A673 (cell line): Measurements from ENCODE around the gene ATP7B. TPM values are rescaled to one million over a fixed set of nuclear protein-coding genes. Genes with fewer than 3 reads are reported as not detected.
"Not testable (repeated sequence)": the region's sequence is repeated elsewhere in the genome, so short reads cannot be mapped to it uniquely, and the experiment has no call there.

Experiments
- BruUV-seq: library from RNA; stranded (reverse); fragments of 400-500 nt; replicated peaks from 2 replicates; lab custom pipeline; 2021; lab: Mats Ljungman, UMichigan
- CTCF ChIA-PET: fragments of 300-600 bp; sonication (Branson Sonifier 250); formaldehyde crosslinking; loops from one replicate; lab custom pipeline; 2022; ENCODE audit warnings: antibody characterized with exemption; lab: Charles Lee
- POLR2A ChIA-PET: fragments of 300-600 bp; sonication (Branson Sonifier 250); formaldehyde crosslinking; loops from one replicate; lab custom pipeline; 2022; ENCODE audit warnings: antibody characterized with exemption; ENCODE audit not compliant: low non-redundant PET; lab: Charles Lee
- DNase-seq: peaks from one replicate; pipeline ENCODE4 v3.0.0-alpha.2; 2015; ENCODE audit warnings: low spot score
- H3K27ac ChIP-seq: fragments of 200-600 bp; sonication (generic); 2 replicates; pipeline ENCODE4 v1.5.1; 2016; ENCODE audit warnings: mixed run types, low read depth, mild to moderate bottlenecking, mixed read lengths, antibody characterized with exemption, low read length; ENCODE audit not compliant: poor library complexity, severe bottlenecking
- H3K27me3 ChIP-seq: fragments of 200-600 bp; sonication (generic); replicated peaks from 2 replicates; pipeline ENCODE4 v1.6.1; 2017; ENCODE audit warnings: mixed run types, low read depth, mild to moderate bottlenecking, mixed read lengths, antibody characterized with exemption, low read length; ENCODE audit not compliant: insufficient read depth, poor library complexity
- H3K36me3 ChIP-seq: fragments of 200-600 bp; sonication (generic); 2 replicates; pipeline ENCODE4 v1.6.1; 2016; ENCODE audit warnings: mixed run types, mild to moderate bottlenecking, mixed read lengths, antibody characterized with exemption, low read length; ENCODE audit not compliant: insufficient read depth, poor library complexity, severe bottlenecking
- H3K4me1 ChIP-seq: fragments of 200-600 bp; sonication (generic); 2 replicates; pipeline ENCODE4 v1.6.1; 2017; ENCODE audit warnings: mixed run types, mild to moderate bottlenecking, mixed read lengths, antibody characterized with exemption, low read length; ENCODE audit not compliant: insufficient read depth, poor library complexity, severe bottlenecking
- H3K4me3 ChIP-seq: fragments of 200-600 bp; sonication (generic); 2 replicates; pipeline ENCODE4 v1.5.1; 2016; ENCODE audit warnings: low read depth, mixed run types, mild to moderate bottlenecking, mixed read lengths, low read length; ENCODE audit not compliant: poor library complexity, severe bottlenecking
- H3K9me3 ChIP-seq: fragments of 200-600 bp; sonication (generic); 2 replicates; pipeline ENCODE4 v1.6.1; 2016; ENCODE audit warnings: mixed run types, low read depth, mild to moderate bottlenecking, mixed read lengths, antibody characterized with exemption, low read length; ENCODE audit not compliant: poor library complexity, severe bottlenecking
- EZH2 ChIP-seq: fragments of 200-600 bp; sonication (generic); IDR thresholded peaks from 2 replicates; pipeline ENCODE4 v1.6.1; 2017; ENCODE audit warnings: borderline replicate concordance, low read depth, mild to moderate bottlenecking, mixed read lengths, antibody characterized with exemption, low read length; ENCODE audit not compliant: poor library complexity, severe bottlenecking
- intact Hi-C: fragments of 100-400 bp; cut with micrococcal nuclease; formaldehyde crosslinking; loops from one replicate; pipeline ENCODE4 v1.10.0; 2022; ENCODE audit not compliant: unreplicated experiment
- total RNA-seq: library from RNA; stranded (reverse); gene quantifications from 2 replicates; pipeline ENCODE4 v1.2.3, GENCODE V29; 2021
- TF ChIP-seq, protein P1 (sequence below): fragments of 300-800, 200-600 bp; sonication (generic); conservative IDR thresholded peaks from 2 replicates; pipeline ENCODE4 v1.5.1; 2017; ENCODE audit warnings: low read depth, mild to moderate bottlenecking, antibody characterized with exemption, low read length, moderate library complexity, mixed read lengths

Gene ATP7B
- total RNA-seq, 1 experiment from 2014 or later, result 2.9 TPM

DNA sequence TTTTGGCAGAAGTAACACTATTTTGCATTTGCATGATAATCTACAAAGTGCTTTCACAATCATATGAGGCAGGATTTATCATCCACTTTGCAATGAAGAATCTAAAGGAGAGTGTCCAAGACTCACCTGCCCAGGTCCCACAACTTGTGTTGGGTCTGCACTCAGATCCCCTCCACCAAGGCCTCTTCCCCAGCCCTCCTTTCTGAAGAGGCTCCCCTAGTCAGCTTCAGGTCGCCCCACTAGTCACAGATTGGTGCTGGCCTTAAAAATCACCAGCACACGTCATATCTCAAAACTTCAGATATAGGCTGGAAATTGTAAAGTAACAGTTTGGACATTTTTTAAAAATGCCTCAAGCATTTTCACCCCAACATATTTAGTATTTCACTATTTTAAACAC, 17.5 kb downstream of the ATP7B start:
- no peaks in the 10 kb centered on the region for H3K4me1 ChIP-seq
- H3K9me3 ChIP-seq, result no peaks in the 10 kb centered on the region
- no TSS peak for BruUV-seq
- no peak overlapping the region for H3K4me3 ChIP-seq
- ChIA-PET POLR2A (no interaction called here), CTCF (no interaction called here)
- no peak overlapping the region for H3K27ac ChIP-seq
- H3K27me3 ChIP-seq, result peaks cover 15% of the 10 kb centered on the region
- H3K36me3 ChIP-seq, result no peaks in the 10 kb centered on the region
- TF ChIP-seq, protein P1, sequence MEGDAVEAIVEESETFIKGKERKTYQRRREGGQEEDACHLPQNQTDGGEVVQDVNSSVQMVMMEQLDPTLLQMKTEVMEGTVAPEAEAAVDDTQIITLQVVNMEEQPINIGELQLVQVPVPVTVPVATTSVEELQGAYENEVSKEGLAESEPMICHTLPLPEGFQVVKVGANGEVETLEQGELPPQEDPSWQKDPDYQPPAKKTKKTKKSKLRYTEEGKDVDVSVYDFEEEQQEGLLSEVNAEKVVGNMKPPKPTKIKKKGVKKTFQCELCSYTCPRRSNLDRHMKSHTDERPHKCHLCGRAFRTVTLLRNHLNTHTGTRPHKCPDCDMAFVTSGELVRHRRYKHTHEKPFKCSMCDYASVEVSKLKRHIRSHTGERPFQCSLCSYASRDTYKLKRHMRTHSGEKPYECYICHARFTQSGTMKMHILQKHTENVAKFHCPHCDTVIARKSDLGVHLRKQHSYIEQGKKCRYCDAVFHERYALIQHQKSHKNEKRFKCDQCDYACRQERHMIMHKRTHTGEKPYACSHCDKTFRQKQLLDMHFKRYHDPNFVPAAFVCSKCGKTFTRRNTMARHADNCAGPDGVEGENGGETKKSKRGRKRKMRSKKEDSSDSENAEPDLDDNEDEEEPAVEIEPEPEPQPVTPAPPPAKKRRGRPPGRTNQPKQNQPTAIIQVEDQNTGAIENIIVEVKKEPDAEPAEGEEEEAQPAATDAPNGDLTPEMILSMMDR, result no peak
- TF ChIP-seq EZH2, result no peak
- no peak for DNase-seq
- intact Hi-C loops, result no loop called here

DNA sequence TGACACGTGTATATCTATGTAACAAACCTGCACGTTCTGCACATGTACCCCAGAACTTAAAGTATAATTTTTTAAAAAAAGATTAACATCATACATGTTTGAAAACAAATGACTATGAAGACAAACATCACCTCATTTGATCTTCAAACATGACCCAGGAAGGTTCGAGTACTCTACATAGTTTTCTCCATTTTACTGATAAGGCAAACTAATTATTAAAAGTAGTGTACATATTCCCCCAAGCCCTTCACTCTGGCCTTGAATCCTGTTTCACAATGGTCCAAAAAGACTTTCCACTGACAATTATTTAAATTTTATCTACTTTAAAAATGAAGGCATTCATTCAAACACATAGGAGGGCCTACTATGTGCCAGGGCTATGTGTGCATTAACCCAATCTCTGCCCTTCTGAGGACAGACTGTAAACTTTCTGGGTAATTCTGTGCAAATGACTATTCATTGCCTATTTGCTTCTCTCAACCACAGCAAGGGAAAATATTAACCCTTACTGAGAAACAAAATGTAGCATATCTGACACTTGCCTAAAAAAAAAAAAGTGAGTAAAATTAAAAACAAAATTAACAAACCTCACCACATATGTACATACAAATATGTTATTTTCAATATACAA, 22.1 kb downstream of the ATP7B start:
- no peaks in the 10 kb centered on the region for H3K4me1 ChIP-seq
- no TSS peak for BruUV-seq
- TF ChIP-seq EZH2, result no peak
- TF ChIP-seq, protein P1, result no peak
- intact Hi-C loops, result no loop called here
- H3K36me3 ChIP-seq, result no peaks in the 10 kb centered on the region
- no peak overlapping the region for H3K27ac ChIP-seq
- peaks cover 7% of the 10 kb centered on the region for H3K27me3 ChIP-seq
- H3K9me3 ChIP-seq, result no peaks in the 10 kb centered on the region
- CTCF ChIA-PET, result no interaction called here
- POLR2A ChIA-PET, result no interaction called here
- no peak overlapping the region for H3K4me3 ChIP-seq
- DNase-seq, result no peak

DNA sequence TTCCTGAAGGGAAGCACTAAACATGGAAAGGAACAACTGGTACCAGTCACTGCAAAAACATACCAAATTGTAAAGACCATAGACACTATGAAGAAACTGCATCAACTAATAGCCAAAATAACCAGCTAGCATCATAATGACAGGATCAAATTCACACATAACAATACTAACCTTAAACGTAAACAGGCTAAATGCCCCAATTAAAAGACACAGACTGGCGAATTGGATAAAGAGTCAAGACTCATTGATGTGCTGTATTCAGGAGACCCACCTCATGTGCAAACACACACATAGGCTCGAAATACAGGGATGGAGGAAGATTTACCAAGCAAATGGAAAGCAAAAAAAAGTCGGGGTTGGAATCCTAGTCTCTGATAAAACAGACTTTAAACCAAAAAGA, 26.3 kb downstream of the ATP7B start:
- H3K9me3 ChIP-seq, H3K4me3 ChIP-seq, CTCF ChIA-PET, H3K27ac ChIP-seq, H3K4me1 ChIP-seq, DNase-seq, intact Hi-C loops, H3K36me3 ChIP-seq, POLR2A ChIA-PET, BruUV-seq, H3K27me3 ChIP-seq: not testable (repeated sequence)

DNA sequence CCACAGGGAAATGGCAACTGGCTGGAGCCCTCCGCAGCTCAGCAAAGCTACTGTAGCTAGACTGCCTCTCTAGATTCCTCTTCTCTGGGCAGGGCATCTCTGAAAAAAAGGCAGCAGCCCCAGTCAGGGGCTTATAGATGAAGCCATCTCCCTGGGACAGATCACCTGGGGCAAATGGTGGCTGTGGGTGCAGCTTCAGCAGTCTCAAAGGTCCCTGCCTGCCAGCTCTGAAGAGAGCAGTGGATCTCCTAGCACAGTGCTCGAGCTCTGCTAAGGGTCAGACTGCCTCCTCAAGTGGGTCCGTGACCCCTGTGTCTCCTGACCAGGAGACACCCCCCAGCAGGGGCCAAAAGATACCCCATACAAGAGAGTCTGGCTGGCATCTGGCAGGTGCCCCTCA, 28.0 kb downstream of the ATP7B start:
- H3K4me3 ChIP-seq, H3K4me1 ChIP-seq, intact Hi-C loops, BruUV-seq, H3K27me3 ChIP-seq, H3K9me3 ChIP-seq, DNase-seq, H3K36me3 ChIP-seq, CTCF ChIA-PET, POLR2A ChIA-PET, H3K27ac ChIP-seq: not testable (repeated sequence)
